ENCODE data around the gene THOC5.

DNA sequence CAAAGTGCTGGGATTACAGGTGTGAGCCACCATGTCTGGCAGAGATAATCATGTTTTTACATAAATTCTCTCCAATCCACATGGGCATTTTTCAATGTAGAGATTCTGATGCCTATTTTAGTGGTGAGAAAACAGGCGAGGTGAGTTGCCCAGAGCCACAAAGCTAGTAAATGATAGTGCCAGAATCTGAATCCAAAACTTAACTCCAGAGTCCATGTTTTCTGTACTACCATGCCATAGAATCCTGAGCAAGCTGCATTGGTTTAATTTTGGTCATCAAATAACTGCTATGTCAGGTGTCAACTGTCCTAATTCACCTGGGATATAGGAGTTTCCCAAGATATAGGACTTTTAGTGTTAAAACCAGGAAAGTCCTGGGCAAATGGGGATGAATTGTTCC lies 59.9 kb downstream of the THOC5 start:
- TF ChIP-seq, protein P1, sequence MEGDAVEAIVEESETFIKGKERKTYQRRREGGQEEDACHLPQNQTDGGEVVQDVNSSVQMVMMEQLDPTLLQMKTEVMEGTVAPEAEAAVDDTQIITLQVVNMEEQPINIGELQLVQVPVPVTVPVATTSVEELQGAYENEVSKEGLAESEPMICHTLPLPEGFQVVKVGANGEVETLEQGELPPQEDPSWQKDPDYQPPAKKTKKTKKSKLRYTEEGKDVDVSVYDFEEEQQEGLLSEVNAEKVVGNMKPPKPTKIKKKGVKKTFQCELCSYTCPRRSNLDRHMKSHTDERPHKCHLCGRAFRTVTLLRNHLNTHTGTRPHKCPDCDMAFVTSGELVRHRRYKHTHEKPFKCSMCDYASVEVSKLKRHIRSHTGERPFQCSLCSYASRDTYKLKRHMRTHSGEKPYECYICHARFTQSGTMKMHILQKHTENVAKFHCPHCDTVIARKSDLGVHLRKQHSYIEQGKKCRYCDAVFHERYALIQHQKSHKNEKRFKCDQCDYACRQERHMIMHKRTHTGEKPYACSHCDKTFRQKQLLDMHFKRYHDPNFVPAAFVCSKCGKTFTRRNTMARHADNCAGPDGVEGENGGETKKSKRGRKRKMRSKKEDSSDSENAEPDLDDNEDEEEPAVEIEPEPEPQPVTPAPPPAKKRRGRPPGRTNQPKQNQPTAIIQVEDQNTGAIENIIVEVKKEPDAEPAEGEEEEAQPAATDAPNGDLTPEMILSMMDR (IDR thresholded peaks at IDR 0.05), result no peak
- no peak for TF ChIP-seq POLR2AphosphoS5 (IDR thresholded peaks at IDR 0.05; ENCODE audit: low read depth, low read length)
- no peak for TF ChIP-seq SIN3A (IDR thresholded peaks at IDR 0.05; ENCODE audit: borderline replicate concordance, insufficient read depth, low read depth, low read length)
- no peak for TF ChIP-seq TCF7L2 (IDR thresholded peaks at IDR 0.05; ENCODE audit: low read depth, low read length)
- TF ChIP-seq, protein P2, sequence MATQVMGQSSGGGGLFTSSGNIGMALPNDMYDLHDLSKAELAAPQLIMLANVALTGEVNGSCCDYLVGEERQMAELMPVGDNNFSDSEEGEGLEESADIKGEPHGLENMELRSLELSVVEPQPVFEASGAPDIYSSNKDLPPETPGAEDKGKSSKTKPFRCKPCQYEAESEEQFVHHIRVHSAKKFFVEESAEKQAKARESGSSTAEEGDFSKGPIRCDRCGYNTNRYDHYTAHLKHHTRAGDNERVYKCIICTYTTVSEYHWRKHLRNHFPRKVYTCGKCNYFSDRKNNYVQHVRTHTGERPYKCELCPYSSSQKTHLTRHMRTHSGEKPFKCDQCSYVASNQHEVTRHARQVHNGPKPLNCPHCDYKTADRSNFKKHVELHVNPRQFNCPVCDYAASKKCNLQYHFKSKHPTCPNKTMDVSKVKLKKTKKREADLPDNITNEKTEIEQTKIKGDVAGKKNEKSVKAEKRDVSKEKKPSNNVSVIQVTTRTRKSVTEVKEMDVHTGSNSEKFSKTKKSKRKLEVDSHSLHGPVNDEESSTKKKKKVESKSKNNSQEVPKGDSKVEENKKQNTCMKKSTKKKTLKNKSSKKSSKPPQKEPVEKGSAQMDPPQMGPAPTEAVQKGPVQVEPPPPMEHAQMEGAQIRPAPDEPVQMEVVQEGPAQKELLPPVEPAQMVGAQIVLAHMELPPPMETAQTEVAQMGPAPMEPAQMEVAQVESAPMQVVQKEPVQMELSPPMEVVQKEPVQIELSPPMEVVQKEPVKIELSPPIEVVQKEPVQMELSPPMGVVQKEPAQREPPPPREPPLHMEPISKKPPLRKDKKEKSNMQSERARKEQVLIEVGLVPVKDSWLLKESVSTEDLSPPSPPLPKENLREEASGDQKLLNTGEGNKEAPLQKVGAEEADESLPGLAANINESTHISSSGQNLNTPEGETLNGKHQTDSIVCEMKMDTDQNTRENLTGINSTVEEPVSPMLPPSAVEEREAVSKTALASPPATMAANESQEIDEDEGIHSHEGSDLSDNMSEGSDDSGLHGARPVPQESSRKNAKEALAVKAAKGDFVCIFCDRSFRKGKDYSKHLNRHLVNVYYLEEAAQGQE (IDR thresholded peaks at IDR 0.05; ENCODE audit: insufficient read depth in 1 of 2, low read depth in 2 of 2, low read length in 1 of 2), result no peak

Data from Panc1 (cell line).